T-helper 2 cell treated with Interferon-gamma antibody and Interleukin-4, amounts not matched to agents 5 μg/mL and 100 μg/mL, for 36 hours (primary cell): ENCODE results near the gene STRA6.

Source experiments
- DNase-seq: peaks from one replicate; pipeline ENCODE4 v3.0.0; 2021; ENCODE audit warnings: low spot score
- H3K27ac Mint-ChIP-seq: one replicate; pipeline ENCODE4 v1.8.0; 2021; ENCODE audit warnings: mild to moderate bottlenecking, mixed read lengths
- H3K27me3 Mint-ChIP-seq: one replicate; pipeline ENCODE4 v1.8.0; 2021; ENCODE audit warnings: low read depth, mixed read lengths
- H3K36me3 Mint-ChIP-seq: one replicate; pipeline ENCODE4 v1.8.0; 2021; ENCODE audit warnings: low read depth, mixed read lengths
- H3K4me1 Mint-ChIP-seq: one replicate; pipeline ENCODE4 v1.8.0; 2021; ENCODE audit warnings: low read depth, mixed read lengths
- H3K4me3 Mint-ChIP-seq: one replicate; pipeline ENCODE4 v1.8.0; 2022; ENCODE audit warnings: mild to moderate bottlenecking, moderate library complexity, mixed read lengths
- H3K9me3 Mint-ChIP-seq: one replicate; pipeline ENCODE4 v1.8.0; 2021; ENCODE audit warnings: mixed read lengths

Gene STRA6

DNA sequence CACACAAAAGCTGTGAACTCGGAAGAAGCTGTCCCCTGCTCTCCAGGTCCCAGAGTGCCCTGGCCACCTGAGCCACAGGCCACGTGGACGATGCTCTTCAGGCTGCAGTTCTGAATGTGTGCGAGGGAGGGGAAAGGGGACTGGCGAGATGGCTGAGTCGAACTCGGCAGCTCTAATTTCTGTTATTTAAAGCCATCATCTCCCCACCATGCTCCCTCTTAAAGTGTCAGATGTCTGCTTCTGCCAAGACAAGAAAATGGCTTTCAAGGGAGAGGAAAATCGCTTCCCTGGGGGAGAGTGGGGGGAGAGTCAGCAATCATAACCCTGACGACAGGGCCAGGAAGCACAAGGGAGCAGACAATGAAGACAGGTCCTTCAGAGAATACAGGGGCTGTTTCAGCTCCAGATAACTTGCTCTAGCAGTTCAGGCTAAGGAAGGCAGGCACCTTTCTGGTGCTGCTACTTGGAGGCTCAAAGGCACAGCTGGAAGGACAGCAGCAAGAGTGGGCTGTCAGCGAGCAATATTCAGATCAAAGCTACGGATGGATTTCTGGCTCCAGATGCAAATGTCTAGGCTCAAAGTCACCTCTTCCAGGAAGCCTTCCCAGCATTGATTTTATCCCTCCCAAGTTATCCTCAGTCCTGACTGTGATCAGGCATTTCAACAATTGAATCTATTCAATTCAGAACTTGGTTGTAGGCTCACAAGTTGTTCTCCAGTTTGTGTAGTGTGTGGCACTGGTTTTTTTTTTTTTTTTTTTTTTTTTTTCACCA lies 18.1 kb upstream of the STRA6 start:
- Mint-ChIP-seq H3K27me3 (peaks cover 35% of the 10 kb centered on the region), H3K9me3 (no peaks in the 10 kb centered on the region), H3K4me3 (no peak overlapping the region), H3K27ac (no peak overlapping the region), H3K4me1 (no peaks in the 10 kb centered on the region), H3K36me3 (no peaks in the 10 kb centered on the region)
- no peak for DNase-seq

DNA sequence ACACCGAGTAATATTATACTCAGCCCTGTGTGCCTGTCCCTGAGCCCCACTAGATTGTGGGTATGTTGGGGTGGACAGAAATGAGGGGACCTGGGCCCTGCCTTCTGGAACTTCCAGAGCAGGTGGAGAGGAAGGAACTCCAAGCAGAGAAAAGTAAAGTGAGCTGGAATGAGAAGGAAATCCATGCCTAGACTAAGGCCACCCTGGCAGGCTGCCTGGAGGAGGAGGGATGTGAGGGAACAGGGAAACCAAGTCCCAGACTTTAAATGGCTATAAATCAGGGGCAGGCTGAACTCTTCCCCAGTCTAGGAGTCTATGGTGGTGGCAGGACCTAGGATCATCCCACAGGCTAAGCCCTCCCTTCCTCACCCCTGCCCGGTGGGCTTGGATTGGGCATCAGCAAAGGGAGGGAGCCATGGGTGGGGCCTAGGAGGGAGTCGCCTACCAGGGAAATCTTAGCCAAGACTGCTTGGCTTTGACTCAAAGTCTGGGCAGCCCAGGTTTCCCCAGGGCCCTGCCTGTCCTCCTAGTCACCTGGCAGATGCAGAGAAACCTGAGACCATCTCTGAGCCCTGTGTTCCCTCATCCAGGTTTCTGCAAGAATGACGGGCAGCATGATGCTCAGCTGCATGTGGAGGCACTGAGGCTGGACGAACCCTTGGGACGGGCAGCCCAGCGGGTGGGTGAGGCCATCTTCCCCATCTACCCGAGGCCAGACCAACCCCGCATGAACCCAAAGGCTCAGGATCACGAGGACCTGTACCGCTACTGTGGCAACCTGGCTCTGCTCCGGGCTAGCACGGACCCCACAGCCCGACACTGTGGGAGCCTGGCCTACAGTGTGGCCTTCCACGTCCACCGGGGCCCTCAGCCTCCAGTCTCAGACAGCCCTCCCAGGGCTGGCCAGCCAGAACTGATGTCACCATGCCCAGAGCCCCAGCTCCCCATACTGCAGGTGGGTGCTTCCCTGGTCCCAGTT lies 15.6 kb upstream of the STRA6 start:
- H3K27me3 Mint-ChIP-seq = peaks cover 18% of the 10 kb centered on the region
- no peaks in the 10 kb centered on the region for H3K36me3 Mint-ChIP-seq
- no peak overlapping the region for H3K27ac Mint-ChIP-seq
- H3K4me3 Mint-ChIP-seq = no peak overlapping the region
- no peak for DNase-seq
- H3K9me3 Mint-ChIP-seq = no peaks in the 10 kb centered on the region
- H3K4me1 Mint-ChIP-seq = no peaks in the 10 kb centered on the region

DNA sequence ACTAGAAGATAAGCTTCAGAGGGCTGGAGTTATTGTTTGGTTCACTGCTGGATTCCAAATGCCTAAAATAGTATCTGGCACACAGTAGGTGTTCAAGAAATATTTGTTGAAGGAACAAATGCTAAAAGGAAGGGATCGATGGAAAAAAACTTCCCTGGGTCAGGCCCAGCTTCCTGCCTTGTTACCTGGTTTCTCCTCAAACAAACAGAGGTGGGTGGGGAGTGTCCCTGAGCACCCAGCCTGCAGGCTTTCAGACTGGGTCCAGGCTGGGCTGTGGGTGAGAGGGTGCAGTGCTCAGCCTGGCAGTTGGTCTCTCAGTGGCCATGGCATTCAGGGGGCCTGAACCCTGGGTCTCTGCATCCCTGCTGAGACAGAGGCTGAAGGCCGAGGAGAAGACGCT lies 14.4 kb upstream of the STRA6 start:
- Mint-ChIP-seq H3K36me3 (no peaks in the 10 kb centered on the region), H3K27me3 (peaks cover 11% of the 10 kb centered on the region), H3K27ac (no peak overlapping the region), H3K9me3 (no peaks in the 10 kb centered on the region), H3K4me1 (no peaks in the 10 kb centered on the region), H3K4me3 (no peak overlapping the region)
- no peak for DNase-seq

DNA sequence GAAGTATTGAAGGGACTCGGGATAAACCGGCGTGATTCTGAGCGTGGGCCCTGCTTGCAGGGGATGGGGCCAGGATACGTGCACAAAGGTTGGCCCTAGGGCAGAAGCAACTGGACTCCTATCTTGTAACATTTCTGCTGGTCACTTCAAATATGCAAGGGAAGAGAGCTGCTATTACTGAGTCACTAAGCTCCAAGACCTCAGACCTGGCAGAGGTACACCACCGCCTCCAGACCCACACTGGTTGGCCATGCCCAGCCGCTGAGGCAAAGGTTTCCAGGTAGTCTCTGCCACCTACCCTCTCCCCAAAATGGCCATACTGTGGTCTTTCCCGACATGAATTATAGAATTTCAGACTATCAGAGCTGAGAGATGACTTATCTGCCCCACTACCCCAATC lies 13.4 kb upstream of the STRA6 start:
- H3K36me3 Mint-ChIP-seq = no peaks in the 10 kb centered on the region
- H3K4me3 Mint-ChIP-seq = no peak overlapping the region
- H3K27ac Mint-ChIP-seq = no peak overlapping the region
- DNase-seq = no peak
- H3K27me3 Mint-ChIP-seq = peaks cover 10% of the 10 kb centered on the region
- no peaks in the 10 kb centered on the region for H3K9me3 Mint-ChIP-seq
- no peaks in the 10 kb centered on the region for H3K4me1 Mint-ChIP-seq

DNA sequence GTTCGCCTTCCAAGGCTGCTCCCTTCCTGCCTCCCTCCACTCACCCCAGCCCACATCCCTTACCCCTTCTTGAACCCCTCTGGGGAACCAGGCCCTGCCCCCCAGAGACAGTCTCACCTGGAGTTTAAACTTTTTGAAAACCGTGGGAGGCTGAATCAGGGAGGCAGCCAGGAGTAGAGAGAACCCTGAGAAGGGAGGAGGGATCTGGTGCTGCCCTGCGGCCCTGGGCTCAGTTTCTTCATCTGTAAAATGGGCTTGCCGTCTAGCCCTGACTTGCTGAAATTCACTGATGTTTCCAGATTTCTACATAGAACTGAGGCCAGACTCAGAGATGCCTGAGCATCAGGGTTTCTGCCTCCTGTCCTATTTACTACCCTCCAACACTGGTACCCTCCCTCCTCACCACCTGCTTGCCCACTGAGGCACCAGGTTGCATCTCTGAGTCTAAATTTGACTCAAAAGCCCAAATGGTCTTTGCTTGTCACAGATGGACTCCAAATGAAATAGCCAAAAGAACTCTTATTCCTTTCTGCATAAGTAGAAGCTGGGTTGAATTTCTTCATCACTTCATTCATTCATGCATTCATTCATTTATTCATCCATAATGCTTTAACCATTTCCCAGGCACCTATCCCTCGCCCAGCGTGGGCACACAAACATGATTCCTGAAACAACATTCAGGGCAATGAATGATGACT lies 11.9 kb upstream of the STRA6 start:
- no peak overlapping the region for H3K27ac Mint-ChIP-seq
- no peaks in the 10 kb centered on the region for H3K9me3 Mint-ChIP-seq

DNA sequence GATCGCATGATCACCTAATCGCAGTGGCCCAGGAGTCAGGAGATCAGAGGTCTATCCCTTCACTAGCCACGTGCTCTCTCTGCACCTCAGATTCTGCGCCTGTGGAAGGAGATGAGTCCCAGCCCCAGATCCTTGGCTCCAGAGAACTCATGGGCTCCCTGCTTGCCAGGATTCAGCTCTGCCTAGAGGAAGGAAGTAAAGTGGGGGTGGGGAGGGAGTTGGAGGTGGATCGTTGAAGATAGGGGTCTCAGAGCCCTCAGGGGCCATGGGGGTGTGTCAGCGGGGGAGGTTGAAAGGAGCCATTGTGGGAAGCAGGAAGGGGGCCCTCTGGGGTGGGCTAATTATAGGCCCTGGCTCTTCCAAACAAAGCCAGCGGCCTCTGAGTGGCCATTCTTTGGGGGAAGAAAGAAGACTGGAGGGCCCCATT lies 11.3 kb upstream of the STRA6 start:
- Mint-ChIP-seq H3K9me3 (no peaks in the 10 kb centered on the region), H3K4me3 (no peak overlapping the region), H3K27me3 (peaks cover 3% of the 10 kb centered on the region), H3K27ac (no peak overlapping the region), H3K36me3 (no peaks in the 10 kb centered on the region), H3K4me1 (no peaks in the 10 kb centered on the region)
- DNase-seq = no peak

More for the DNA sequence above, 11.9 kb upstream of the STRA6 start:
- Mint-ChIP-seq H3K36me3 (no peaks in the 10 kb centered on the region), H3K4me1 (no peaks in the 10 kb centered on the region), H3K4me3 (no peak overlapping the region), H3K27me3 (peaks cover 3% of the 10 kb centered on the region)
- no peak for DNase-seq

DNA sequence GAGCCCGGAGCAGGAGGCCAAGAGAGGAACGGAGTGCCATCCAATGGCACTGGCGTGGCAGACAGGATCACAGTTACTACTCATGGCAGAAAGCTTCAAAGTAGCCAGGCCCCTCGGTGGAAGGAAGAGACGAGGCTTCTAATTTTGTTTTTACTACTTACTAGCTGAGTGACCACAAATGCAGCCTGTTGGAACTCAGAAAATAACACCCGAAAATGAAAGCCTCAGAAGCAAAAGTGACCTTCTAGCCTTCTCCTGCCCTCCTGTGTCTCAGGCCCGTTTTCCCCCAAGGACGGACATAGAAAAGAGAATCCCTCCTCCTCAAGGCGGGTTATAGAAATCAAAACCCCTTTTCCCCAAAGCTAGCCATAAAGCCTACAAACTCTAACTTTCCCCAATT lies 9.9 kb upstream of the STRA6 start:
- no peak overlapping the region for H3K27ac Mint-ChIP-seq
- H3K4me3 Mint-ChIP-seq = no peak overlapping the region
- no peaks in the 10 kb centered on the region for H3K9me3 Mint-ChIP-seq
- H3K36me3 Mint-ChIP-seq = no peaks in the 10 kb centered on the region
- peaks cover 7% of the 10 kb centered on the region for H3K27me3 Mint-ChIP-seq
- H3K4me1 Mint-ChIP-seq = no peaks in the 10 kb centered on the region
- no peak for DNase-seq

DNA sequence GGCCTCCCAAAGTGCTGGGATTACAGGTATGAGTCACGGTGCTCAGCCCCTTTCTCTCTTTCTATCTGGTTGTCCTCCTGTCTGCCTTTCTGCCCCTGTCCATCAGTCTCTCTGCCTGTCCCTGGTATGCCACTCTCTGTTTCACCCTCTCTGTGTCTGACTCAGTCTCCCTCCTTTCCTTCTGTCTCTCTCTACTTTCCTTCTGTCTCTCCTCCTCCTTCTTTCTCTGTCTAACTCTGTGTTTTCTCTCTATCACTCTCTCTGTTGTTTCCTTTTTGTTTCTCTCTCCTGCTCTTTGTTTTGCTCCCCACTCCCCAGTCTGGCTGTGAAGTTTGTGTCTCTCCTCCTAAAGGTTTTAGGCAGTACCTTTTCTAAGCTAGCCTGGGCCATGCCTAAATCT lies 9.1 kb upstream of the STRA6 start:
- Mint-ChIP-seq H3K4me3 (no peak overlapping the region), H3K9me3 (no peaks in the 10 kb centered on the region), H3K4me1 (no peaks in the 10 kb centered on the region), H3K27ac (no peak overlapping the region), H3K27me3 (peaks cover 9% of the 10 kb centered on the region), H3K36me3 (no peaks in the 10 kb centered on the region)
- no peak for DNase-seq

DNA sequence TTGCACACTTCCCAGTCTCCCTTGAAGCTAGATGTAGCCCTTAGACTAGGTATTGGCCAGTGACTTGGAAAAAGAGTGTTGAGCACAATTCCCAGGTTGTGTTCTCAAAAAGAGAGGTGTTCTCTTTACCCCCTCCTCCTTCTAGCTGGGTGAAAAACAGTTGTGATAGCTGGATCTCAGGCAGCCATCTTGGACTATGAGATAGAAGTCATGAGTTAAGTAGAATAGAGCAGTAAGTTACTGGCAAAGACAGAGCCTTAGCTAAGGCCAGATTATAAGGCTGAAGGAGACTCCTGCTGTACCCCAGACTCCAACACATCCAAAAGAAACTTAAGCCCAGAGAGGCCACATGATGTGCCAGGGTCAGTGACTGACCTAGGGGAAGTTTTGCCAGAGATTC lies 8.1 kb upstream of the STRA6 start:
- Mint-ChIP-seq H3K27ac (no peak overlapping the region), H3K4me1 (no peaks in the 10 kb centered on the region), H3K36me3 (no peaks in the 10 kb centered on the region), H3K9me3 (no peaks in the 10 kb centered on the region), H3K4me3 (no peak overlapping the region), H3K27me3 (peaks cover 11% of the 10 kb centered on the region)
- no peak for DNase-seq

DNA sequence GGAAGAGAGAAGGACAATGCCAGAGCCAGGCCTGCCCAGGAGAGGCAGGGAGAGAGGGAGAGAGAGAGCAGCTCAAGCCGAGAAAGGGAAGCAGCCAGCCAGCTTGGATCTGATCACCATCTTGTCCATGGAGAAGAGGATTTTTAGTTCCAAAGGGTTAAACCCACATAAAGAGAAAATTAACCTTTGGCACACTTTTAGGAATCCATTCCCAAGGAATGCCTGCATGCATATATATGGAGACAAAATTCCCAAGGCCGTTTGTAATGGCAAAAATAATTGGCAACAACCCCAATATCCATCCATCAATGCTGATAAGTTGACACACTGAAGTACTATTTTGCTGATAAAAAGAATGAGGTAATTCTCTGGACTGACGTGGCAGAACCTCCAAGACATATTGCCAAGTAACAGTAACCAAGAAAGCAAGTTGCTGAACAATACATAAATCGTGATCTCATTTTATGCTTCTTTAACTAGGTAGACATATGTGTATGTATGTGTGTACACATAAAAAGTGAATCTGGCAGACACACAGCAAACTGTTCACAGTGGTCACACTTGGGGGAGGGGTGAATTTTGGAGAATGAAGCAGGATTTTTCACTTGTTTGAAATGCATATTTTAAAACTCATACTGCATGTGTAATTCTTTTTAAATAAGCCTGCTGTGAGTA lies 7.5 kb upstream of the STRA6 start:
- no peaks in the 10 kb centered on the region for H3K9me3 Mint-ChIP-seq
- H3K27ac Mint-ChIP-seq = no peak overlapping the region
- peaks cover 11% of the 10 kb centered on the region for H3K27me3 Mint-ChIP-seq
- DNase-seq = no peak
- H3K4me1 Mint-ChIP-seq = no peaks in the 10 kb centered on the region
- H3K36me3 Mint-ChIP-seq = no peaks in the 10 kb centered on the region
- H3K4me3 Mint-ChIP-seq = no peak overlapping the region

DNA sequence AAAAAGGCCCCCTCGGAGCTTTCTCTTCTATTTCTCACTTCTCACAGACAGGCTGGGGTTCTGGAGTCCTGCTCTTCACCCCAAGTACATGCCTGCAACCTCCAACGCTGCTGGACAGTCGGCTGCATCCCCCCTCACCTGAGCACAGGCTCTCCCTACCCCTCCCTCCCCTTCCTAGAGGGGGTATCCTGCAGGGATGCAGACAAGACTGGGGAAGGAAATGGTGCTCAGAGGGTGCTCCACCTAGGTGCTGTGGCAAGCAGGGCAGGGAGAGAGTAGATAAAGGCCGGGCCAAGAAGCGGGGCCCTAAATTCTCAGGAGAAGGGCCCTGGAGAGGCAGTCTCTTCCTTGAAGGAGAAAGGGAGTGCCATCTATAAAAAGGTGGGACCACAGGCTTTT lies 7.0 kb upstream of the STRA6 start:
- DNase-seq = no peak
- Mint-ChIP-seq H3K4me3 (no peak overlapping the region), H3K4me1 (no peaks in the 10 kb centered on the region), H3K27ac (no peak overlapping the region), H3K27me3 (peaks cover 11% of the 10 kb centered on the region), H3K36me3 (no peaks in the 10 kb centered on the region), H3K9me3 (no peaks in the 10 kb centered on the region)

DNA sequence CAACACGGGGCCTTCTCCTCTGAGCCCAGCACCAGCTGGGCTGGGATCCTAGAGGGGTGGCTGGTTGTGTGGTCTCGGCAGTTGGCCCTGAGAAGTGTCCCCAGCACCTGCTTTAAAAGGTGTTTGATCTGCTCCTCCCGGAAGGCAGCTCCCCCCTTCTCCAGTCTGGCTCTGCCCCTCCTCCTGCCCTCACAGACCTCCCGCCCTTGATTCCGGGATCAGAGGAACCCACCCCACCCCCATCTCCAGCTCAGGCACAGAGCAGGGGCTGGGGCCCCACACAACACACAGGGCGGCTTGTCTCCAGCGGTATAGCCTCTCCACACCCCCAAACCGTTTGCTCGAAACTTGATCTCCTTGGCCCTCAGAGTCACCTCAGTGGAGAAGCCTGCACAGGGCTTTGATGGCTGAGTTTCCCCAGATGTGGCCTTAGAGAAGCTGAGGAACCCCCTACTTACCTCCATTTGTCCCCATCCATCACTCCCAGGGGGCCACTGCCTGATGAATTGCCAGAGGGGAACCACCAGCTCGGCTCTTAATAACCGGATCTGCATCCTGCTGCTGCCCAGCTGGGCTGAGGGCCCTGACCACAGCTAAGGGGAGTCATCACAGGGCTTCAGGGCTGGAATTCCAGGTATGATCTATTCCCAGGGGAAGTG lies 6.4 kb upstream of the STRA6 start:
- H3K9me3 Mint-ChIP-seq = no peaks in the 10 kb centered on the region
- H3K4me3 Mint-ChIP-seq = no peak overlapping the region
- H3K27ac Mint-ChIP-seq = no peak overlapping the region
- DNase-seq = no peak
- no peaks in the 10 kb centered on the region for H3K36me3 Mint-ChIP-seq
- no peaks in the 10 kb centered on the region for H3K4me1 Mint-ChIP-seq
- H3K27me3 Mint-ChIP-seq = peaks cover 11% of the 10 kb centered on the region

DNA sequence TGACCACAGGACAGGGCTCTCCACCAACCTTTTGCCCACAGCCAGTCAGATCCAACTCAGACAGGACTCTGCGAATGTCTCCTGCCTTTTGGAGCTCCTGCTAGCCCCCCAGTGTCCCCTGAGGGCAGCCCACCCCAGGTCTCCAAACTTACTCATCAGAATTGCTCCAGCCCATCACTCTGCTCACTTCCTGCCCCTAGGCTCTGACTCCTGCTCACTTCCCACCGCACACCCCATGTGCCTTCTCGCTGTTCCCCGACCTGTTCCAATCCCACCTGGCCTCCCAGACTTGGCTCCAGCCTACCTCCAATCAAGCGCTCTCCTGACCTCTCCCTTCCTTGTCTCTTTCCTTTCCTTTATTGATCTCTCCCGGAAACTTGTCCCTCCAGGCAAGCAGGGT lies 5.9 kb upstream of the STRA6 start:
- no peak overlapping the region for H3K27ac Mint-ChIP-seq
- no peak overlapping the region for H3K4me3 Mint-ChIP-seq
- no peaks in the 10 kb centered on the region for H3K9me3 Mint-ChIP-seq
- peaks cover 11% of the 10 kb centered on the region for H3K27me3 Mint-ChIP-seq
- no peaks in the 10 kb centered on the region for H3K4me1 Mint-ChIP-seq
- no peaks in the 10 kb centered on the region for H3K36me3 Mint-ChIP-seq
- no peak for DNase-seq
